ACC112 (cell line): ENCODE measurements around the gene NAPSA.
"Not testable (repeated sequence)": the region's sequence is repeated elsewhere in the genome, so short reads cannot be mapped to it uniquely, and the experiment has no call there.

Experiments used
- H2AFZ ChIP-seq: fragments of 200-600 bp; sonication (generic); one replicate; pipeline ENCODE4 v1.6.0; 2017; ENCODE audit warnings: antibody characterized with exemption, low read length; ENCODE audit not compliant: unreplicated experiment
- H3K27ac ChIP-seq: fragments of 200-600 bp; sonication (generic); 2 replicates; pipeline ENCODE4 v1.5.1; 2014; ENCODE audit warnings: low read depth, mild to moderate bottlenecking, antibody characterized with exemption, low read length, moderate library complexity
- H3K27me3 ChIP-seq: fragments of 200-600 bp; sonication (generic); 2 replicates; pipeline ENCODE4 v1.6.1; 2014; ENCODE audit warnings: mild to moderate bottlenecking, antibody characterized with exemption, low read length, moderate library complexity, mixed read lengths; ENCODE audit not compliant: insufficient read depth
- H3K36me3 ChIP-seq: fragments of 200-600 bp; sonication (generic); 2 replicates; pipeline ENCODE4 v1.6.1; 2016; ENCODE audit warnings: mild to moderate bottlenecking, antibody characterized with exemption, low read length, moderate library complexity, mixed read lengths; ENCODE audit not compliant: insufficient read depth
- H3K4me1 ChIP-seq: fragments of 200-600 bp; sonication (generic); one replicate; pipeline ENCODE4 v1.6.1; 2016; ENCODE audit warnings: low read length, mixed read lengths; ENCODE audit not compliant: insufficient read depth, unreplicated experiment, control insufficient read depth
- H3K4me3 ChIP-seq: fragments of 200-600 bp; sonication (generic); 2 replicates; pipeline ENCODE4 v1.5.1; 2014; ENCODE audit warnings: mild to moderate bottlenecking, low read depth, low read length
- H3K79me2 ChIP-seq: fragments of 200-600 bp; sonication (generic); one replicate; pipeline ENCODE4 v1.6.0; 2016; ENCODE audit warnings: low read length; ENCODE audit not compliant: control insufficient read depth, unreplicated experiment, insufficient read depth

NAPSA gene

DNA sequence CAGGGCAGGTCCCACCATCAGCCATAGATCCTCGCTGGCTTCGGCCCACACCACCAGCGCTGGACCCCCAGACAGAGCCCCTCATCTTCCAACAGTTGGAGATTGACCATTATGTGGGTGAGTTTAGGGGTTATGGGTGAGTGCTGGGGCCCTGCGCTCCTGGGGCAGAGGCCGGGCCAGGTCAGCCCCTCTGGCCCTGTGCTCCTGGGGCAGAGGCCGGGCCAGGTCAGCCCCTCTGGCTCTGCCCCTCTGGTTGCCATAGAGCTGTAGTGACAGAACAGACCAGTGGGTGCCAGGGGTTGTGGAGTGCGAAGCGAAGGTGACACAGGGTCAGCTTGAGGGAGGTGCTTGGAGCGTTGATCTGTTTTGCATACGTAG, 33.9 kb upstream of the NAPSA start:
- H3K27ac ChIP-seq: no peak overlapping the region
- no peaks in the 10 kb centered on the region for H3K4me1 ChIP-seq
- no peaks in the 10 kb centered on the region for H3K79me2 ChIP-seq
- H3K27me3 ChIP-seq: no peaks in the 10 kb centered on the region
- H3K36me3 ChIP-seq: no peaks in the 10 kb centered on the region
- H3K4me3 ChIP-seq: no peak overlapping the region
- H2AFZ ChIP-seq: no peak overlapping the region

DNA sequence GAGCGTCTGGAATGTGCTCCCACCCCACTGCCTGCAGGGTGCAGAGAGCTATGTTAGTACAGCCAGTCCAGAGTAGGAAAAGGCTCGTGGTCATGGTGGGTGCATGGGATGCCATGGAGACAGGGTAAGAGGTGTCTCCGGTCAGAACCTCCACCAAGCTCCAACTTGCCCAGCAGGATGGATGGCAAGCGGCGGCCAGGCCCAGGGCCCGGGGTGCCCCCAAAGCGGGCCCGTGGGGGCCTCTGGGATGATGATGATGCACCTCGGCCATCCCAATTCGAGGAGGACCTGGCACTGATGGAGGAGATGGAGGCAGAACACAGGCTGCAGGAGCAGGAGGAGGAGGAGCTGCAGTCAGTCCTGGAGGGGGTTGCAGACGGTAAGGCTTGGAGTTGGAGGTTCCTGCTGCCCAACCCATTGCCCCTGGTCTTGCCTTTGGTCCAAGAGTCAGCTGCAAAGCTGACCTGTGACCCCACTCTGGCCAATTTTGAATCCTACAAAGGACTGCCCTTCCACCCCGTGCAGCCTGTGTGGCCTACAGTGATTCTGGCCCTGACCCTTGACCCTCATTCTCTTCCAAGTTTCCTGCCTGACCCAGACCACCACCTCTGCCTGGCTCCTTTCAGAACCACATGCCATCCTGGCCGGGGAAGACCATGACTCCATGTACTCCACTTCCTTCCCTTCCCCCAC, 33.4 kb upstream of the NAPSA start:
- H2AFZ ChIP-seq: no peak overlapping the region
- H3K4me3 ChIP-seq: no peak overlapping the region
- no peaks in the 10 kb centered on the region for H3K27me3 ChIP-seq
- H3K36me3 ChIP-seq: 0 out of 2 replicates have a peak, but pooled peaks cover 2% of the 10 kb centered on the region
- H3K27ac ChIP-seq: no peak overlapping the region
- H3K79me2 ChIP-seq: peaks cover 3% of the 10 kb centered on the region
- no peaks in the 10 kb centered on the region for H3K4me1 ChIP-seq

DNA sequence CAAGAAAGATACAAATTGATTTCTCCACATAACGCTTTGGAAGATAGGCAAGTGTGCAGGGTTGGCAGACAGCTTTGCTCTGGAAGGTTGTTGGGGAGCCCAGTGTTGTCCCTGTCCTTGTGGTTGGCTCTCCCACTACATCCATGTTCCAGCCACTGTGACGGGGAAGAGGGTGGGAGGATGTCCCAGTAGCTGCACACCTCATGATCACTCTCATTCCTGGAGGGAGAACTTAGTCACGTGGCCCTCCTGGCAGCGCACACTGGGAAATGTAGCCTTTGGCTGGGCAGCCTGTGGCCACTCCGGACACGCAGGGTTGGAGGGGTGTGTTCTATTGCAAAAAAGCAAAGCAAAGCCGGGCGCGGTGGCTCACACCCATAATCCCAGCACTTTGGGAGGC, 28.6 kb upstream of the NAPSA start:
- Histone ChIP-seq H3K4me3 (no peak overlapping the region), H3K4me1 (no peaks in the 10 kb centered on the region), H3K27me3 (no peaks in the 10 kb centered on the region), H3K79me2 (peaks cover 9% of the 10 kb centered on the region), H3K36me3 (0 out of 2 replicates have a peak, but pooled peaks cover 3% of the 10 kb centered on the region), H3K27ac (no peak overlapping the region), H2AFZ (no peak overlapping the region)

DNA sequence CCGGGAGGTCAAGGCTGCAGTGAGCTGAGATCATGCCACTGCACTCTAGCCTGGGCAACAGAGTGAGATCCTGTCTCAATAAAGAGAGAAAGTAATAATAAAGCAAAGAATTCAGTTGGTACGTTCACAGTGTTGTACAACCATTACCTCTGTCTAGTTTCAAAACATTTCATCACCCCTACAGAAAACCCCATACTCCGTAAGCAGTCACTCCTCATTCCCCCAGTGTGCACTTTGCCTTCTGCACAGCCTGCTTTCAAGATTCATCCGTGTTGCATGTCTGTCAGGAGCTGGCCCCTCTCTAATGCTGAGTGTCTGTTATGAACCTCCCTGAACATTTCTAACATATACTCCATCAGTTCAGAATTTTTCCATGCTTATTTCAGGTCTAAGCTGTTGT, 28.1 kb upstream of the NAPSA start:
- Histone ChIP-seq H3K27ac (no peak overlapping the region), H2AFZ (no peak overlapping the region), H3K4me1 (no peaks in the 10 kb centered on the region), H3K36me3 (0 out of 2 replicates have a peak, but pooled peaks cover 3% of the 10 kb centered on the region), H3K79me2 (peaks cover 12% of the 10 kb centered on the region), H3K4me3 (no peak overlapping the region), H3K27me3 (no peaks in the 10 kb centered on the region)

DNA sequence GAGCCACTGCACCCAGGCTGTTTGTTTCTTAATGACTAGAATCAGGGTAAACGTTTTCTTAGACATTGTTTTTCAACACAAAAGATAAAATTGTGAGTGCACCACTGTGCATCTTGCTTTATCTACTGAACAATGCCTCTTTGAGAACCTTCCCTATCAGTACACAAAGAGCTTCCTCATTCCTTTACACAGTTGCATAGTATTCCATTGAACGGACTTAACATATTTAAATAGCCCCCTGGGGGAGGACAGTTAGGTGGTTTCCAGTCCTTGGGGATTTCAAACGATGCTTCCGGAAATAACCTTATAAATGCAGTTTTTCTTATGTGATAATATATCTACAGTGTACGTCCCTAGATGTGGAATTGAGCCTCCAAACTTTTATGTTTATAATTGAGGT, 27.3 kb upstream of the NAPSA start:
- Histone ChIP-seq H3K4me1 (no peaks in the 10 kb centered on the region), H2AFZ (no peak overlapping the region), H3K27me3 (no peaks in the 10 kb centered on the region), H3K79me2 (peaks cover 14% of the 10 kb centered on the region), H3K36me3 (0 out of 2 replicates have a peak, but pooled peaks cover 3% of the 10 kb centered on the region), H3K27ac (no peak overlapping the region), H3K4me3 (no peak overlapping the region)

DNA sequence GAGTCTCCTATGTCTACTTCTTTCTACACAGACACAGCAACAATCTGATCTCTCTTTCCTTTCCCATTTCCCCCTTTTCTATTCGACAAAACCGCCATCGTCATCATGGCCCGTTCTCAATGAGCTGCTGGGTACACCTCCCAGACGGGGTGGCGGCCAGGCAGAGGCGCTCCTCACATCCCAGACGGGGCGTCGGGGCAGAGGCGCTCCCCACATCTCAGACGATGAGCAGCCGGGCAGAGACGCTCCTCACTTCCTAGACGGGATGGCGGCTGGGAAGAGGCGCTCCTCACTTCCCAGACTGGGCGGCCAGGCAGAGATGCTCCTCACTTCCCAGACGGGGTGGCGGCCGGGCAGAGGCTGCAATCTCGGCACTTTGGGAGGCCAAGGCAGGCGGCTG, 25.5 kb upstream of the NAPSA start:
- not testable (repeated sequence) for H2AFZ ChIP-seq, H3K27me3 ChIP-seq, H3K36me3 ChIP-seq, H3K27ac ChIP-seq, H3K4me1 ChIP-seq, H3K4me3 ChIP-seq
- H3K79me2 ChIP-seq: peaks cover 23% of the 10 kb centered on the region

DNA sequence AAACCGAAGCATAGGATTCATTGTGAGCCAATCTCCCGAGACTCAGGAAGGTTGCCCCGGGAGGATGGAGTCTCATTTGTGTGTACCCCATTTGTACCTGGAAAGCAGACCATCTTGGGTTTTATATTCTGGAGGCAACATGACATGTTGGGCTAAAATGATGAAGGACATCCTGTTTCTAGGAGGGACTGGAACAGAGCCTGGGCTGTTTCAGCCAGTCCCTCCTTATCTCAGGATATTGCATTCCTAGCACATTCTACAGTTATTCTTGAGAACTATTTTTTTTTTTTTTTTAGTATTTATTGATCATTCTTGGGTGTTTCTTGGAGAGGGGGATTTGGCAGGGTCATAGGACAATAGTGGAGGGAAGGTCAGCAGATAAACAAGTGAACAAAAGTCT, 24.9 kb upstream of the NAPSA start:
- H3K36me3 ChIP-seq: not testable (repeated sequence)

DNA sequence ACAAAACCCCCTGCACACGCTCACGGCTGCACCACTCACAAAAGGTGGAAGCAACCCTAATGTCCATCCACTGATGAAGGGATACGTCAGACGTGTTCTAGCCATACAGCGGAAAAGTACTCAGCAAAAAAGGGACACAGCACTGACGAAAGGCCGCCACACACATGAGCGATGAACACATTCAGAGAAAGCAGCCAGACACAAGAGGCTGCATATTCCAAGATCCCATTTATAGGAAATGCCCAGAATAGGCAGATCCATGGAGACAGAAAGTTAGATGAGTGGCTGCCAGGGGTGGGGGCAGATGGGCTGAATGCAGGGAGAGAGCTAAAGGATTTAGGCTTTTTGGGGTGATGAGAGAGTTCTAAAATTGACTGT, 22.4 kb upstream of the NAPSA start:
- no peak overlapping the region for H3K27ac ChIP-seq
- no peaks in the 10 kb centered on the region for H3K36me3 ChIP-seq
- no peak overlapping the region for H2AFZ ChIP-seq

More for the DNA sequence above, 24.9 kb upstream of the NAPSA start:
- H3K4me1 ChIP-seq, H2AFZ ChIP-seq, H3K27me3 ChIP-seq, H3K27ac ChIP-seq, H3K4me3 ChIP-seq: not testable (repeated sequence)
- peaks cover 29% of the 10 kb centered on the region for H3K79me2 ChIP-seq

DNA sequence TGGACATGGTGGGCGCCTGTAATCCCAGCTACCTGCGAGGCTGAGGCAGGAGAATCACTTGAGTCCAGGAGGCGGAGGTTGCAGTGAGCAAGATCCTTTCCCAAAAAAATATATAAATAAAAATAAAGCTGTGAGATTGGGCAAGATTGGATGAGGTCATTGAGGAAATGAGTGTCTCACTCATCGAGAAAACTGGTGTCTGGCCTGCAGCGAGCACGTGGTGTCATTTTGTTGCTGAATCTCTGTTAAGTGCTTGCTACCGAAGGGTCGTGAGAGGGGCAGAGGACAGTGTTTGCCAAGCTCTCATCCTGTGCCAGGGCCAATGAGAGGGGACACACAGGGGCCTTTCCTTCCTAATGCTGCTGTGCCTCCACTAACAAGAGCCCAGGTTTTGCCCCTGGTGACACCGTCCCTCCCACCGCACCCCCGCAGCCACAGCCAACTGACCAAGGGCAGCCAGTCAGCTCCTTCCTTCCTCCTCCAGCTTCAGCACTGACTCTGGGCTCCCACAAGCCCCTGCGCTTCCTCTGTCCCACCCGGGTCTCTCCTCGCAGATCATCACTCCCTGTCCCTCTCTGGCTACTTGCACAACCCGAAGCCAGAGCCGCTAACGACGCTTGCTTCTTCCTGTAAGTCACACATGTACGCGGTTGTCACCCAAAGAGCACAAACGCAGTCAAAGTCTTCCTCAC, 21.9 kb upstream of the NAPSA start:
- Histone ChIP-seq H3K4me3 (no peak overlapping the region), H3K36me3 (no peaks in the 10 kb centered on the region), H3K27me3 (no peaks in the 10 kb centered on the region), H2AFZ (no peak overlapping the region), H3K27ac (no peak overlapping the region), H3K4me1 (no peaks in the 10 kb centered on the region), H3K79me2 (peaks cover 27% of the 10 kb centered on the region)

More for the DNA sequence above, 22.4 kb upstream of the NAPSA start:
- Histone ChIP-seq H3K79me2 (peaks cover 27% of the 10 kb centered on the region), H3K4me3 (no peak overlapping the region), H3K4me1 (no peaks in the 10 kb centered on the region), H3K27me3 (no peaks in the 10 kb centered on the region)

DNA sequence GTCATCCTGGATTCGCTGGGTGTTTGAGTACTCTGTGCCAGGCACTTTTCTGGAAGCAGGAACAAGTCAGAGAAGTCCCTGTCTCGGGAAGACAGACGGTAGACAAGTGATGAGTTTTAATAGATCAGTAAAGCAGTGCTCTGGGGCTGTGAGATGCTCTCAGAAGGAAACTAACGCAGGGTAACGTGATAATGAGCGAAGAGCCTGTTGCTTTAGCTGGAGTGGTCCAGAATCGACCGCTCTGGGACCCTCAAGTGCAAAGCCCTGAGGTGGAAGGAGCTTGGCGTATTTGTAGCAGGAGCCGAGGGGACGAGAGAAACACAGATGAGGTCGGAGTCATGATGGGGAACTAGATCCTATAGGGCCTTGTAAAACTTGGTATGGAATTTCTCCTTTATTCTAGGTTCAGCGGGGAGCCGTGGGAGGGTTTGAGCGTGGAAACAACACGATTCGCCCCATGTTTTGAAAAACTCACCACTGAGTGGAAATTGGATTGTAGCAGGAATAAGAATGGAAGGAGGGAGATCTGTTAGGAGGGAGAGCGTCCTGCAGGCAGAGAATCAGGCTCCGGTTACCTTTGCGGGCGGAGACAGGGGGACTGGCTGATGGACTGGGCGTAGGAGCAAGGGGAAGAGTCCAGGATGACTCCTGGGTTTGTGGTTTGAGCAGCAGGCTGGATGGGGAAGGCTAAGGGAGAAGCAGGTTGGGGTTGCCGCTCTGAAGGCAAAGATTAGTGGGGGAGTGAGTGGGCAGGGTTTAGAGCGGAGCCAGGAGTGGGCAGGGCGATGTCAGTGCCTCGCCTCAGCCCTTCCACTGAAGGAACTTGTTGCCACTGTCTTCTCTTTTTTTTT, 19.5 kb upstream of the NAPSA start:
- peak overlapping the region; percentile 84 for H3K4me3 ChIP-seq
- no peaks in the 10 kb centered on the region for H3K27me3 ChIP-seq
- peak overlapping the region; percentile 71 for H3K27ac ChIP-seq
- H3K79me2 ChIP-seq: peaks cover 27% of the 10 kb centered on the region
- H3K4me1 ChIP-seq: no peaks in the 10 kb centered on the region
- H3K36me3 ChIP-seq: no peaks in the 10 kb centered on the region
- peak overlapping the region; percentile 34 for H2AFZ ChIP-seq
